ENCODE measurements around the gene ERBB3. TPM values are rescaled to one million over a fixed set of nuclear protein-coding genes. Genes with fewer than 3 reads are reported as not detected.

Gene ERBB3
- total and polyA plus RNA-seq, 2 donors: 1.4 to 4.3 TPM

DNA sequence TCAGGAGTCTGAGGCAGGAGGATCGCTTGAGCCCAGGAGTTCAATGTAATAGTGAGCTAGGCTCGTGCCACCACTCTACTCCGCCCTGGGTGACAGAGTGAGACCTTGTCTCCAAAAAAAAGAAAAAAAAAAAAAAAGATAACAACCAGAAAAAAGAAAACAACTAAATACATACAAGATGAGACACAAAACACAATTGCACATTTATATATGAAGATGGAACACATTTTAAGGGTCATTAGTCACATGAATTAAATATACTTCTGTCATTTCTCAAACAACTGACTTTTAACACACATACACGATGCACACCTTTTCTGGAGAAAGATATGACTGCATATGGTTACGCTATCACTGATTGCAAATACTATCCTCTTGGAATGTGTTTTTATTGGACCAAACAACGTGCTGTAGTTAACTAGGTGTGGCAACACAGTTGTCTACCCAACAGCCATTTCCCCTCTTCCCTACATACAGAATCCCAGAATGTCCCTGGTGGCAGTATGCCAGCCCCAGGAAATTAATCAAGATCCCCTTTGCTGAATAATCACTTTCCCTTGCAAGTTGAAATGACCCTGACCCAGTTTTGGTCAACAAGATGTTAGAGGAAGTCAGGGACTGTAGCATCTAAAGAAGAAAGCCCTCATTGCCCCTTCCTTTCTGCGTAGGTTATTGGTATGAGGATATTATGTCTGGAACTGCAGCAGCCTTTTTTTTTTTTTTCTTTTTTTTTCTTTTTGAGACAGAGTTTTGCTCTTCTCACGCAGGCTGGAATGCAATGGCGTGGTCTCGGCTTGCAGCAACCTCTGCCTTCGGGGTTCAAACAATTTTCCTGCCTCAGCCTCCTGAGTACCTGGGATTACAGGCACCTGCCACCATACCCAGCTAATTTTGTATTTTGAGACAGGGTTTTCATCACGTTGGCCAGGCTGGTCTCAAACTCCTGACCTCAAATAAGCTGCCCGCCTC lies 66.8 kb downstream of the ERBB3 start:
- 94% methylated on average over 13 of the region's 13 CpGs for WGBS
- no peaks in the 10 kb centered on the region for H3K27me3 ChIP-seq (ENCODE audit: control insufficient read depth in 2 of 2, insufficient read depth in 1 of 2, low read length in 1 of 2)
- H3K9me3 ChIP-seq (ENCODE audit: control insufficient read depth in 2 of 2, insufficient read depth in 1 of 2, low read length in 1 of 2): no peaks in the 10 kb centered on the region
- peaks cover 3 to 9% of the 10 kb centered on the region in 2 donors for H3K4me1 ChIP-seq (ENCODE audit: control insufficient read depth in 2 of 2, insufficient read depth in 2 of 2, low read length in 2 of 2)
- no peak overlapping the region for H3K27ac ChIP-seq (ENCODE audit: low read depth in 1 of 2, low read length in 1 of 2)
- DNase-seq (ENCODE audit: low read depth in 6 of 9, low spot score in 9 of 9): no peak
- peaks cover 35 to 36% of the 10 kb centered on the region in 2 donors for H3K36me3 ChIP-seq (ENCODE audit: control insufficient read depth in 2 of 2, insufficient read depth in 2 of 2, low read length in 1 of 2)
- H3K4me3 ChIP-seq (ENCODE audit: low read length in 2 of 2): no peak overlapping the region

DNA sequence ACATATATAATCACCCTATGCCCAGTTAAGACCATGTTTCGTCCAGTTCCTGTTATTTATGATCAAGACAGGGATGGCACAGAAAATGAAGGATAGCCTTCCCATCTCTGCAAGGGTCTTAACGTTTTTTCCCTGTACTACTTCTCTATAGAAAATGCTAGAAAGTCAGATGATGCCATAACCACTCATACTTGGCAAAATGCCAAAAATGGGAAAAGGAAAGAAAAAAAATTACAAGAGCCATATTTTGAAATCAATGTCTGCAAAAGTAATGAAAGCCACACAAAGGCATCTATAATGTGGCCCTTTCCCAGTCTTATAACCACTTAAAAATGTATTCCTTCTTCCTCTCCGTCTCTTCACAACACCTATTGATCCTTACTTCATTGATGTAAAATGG lies 70.6 kb downstream of the ERBB3 start:
- H3K36me3 ChIP-seq (ENCODE audit: control insufficient read depth in 2 of 2, insufficient read depth in 2 of 2, low read length in 1 of 2): peaks cover 2 to 9% of the 10 kb centered on the region in 2 donors
- no peaks in the 10 kb centered on the region for H3K9me3 ChIP-seq (ENCODE audit: control insufficient read depth in 2 of 2, insufficient read depth in 1 of 2, low read length in 1 of 2)
- no peak overlapping the region for H3K27ac ChIP-seq (ENCODE audit: low read depth in 1 of 2, low read length in 1 of 2)
- 68% methylated on average over 3 of the region's 3 CpGs for WGBS
- H3K4me1 ChIP-seq (ENCODE audit: control insufficient read depth in 2 of 2, insufficient read depth in 2 of 2, low read length in 2 of 2): peaks cover 14 to 34% of the 10 kb centered on the region in 2 donors
- peak in 1 of 9 donors; percentile 19 for DNase-seq (ENCODE audit: low read depth in 6 of 9, low spot score in 9 of 9)
- no peak overlapping the region for H3K4me3 ChIP-seq (ENCODE audit: low read length in 2 of 2)
- no peaks in the 10 kb centered on the region for H3K27me3 ChIP-seq (ENCODE audit: control insufficient read depth in 2 of 2, insufficient read depth in 1 of 2, low read length in 1 of 2)

DNA sequence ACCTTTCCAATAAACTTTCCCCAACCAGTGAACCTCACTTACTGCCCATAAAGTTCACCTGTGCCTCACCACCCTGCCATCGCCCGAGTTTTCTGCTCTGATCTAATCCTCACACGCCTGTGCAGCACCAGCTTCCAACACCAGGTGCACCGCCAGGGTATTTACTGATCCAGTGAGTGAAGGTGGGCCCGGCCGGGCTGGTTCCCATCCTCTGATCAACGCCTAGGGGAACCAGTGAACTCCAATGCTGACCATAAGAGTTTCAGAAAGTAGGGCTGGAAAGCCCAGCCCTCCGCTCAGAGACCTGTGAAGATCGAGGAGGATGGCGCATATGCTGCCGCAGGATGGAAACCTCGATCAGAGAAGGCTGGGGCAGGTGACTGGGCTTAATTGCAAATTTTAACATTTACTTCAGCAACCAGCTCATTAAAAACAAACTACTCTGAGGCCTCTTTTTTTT lies 71.7 kb downstream of the ERBB3 start:
- Histone ChIP-seq H3K27me3 (ENCODE audit: control insufficient read depth in 2 of 2, insufficient read depth in 1 of 2, low read length in 1 of 2) (no peaks in the 10 kb centered on the region), H3K9me3 (ENCODE audit: control insufficient read depth in 2 of 2, insufficient read depth in 1 of 2, low read length in 1 of 2) (no peaks in the 10 kb centered on the region), H3K4me3 (ENCODE audit: low read length in 2 of 2) (peak overlapping the region; percentile 68 to 87), H3K36me3 (ENCODE audit: control insufficient read depth in 2 of 2, insufficient read depth in 2 of 2, low read length in 1 of 2) (peaks cover 3 to 10% of the 10 kb centered on the region in 2 donors), H3K4me1 (ENCODE audit: control insufficient read depth in 2 of 2, insufficient read depth in 2 of 2, low read length in 2 of 2) (peaks cover 14 to 34% of the 10 kb centered on the region in 2 donors), H3K27ac (ENCODE audit: low read depth in 1 of 2, low read length in 1 of 2) (peak overlapping the region; percentile 96 to 99)
- 3% methylated on average over 12 of the region's 12 CpGs for WGBS
- peak in 5 of 9 donors; percentile 59 to 87 (median 70) for DNase-seq (ENCODE audit: low read depth in 6 of 9, low spot score in 9 of 9)

DNA sequence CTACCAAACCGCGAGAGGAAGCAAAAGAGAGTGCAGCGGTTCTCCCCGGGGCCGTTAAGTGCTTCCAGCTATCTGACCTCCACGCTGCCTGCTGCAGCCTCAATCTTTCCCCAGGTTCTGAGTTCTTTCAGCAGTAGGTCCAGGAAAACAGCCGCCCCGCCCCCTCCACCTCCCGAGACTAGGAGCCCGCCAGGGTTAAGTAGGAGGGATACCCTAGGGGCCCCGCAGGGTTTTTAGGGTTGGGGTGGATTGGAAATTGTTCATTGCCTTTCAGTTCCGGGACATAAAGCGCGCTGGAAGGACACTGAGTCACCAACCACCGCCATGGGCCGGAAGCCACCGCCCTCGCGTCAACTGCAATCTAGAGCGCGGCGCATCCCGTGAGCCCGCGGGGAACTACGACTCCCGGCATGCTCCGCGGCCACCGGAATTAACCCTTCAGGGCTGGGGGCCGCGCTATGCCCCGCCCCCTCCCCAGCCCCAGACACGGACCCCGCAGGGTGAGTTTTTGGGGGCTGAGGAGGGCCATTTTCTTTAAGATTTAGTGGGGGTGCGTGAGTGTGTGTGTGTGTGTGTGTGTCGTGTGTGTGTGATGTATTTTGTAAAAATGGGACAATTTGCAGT lies 72.3 kb downstream of the ERBB3 start, which contains the start of gene MYL6B:
MYL6B (plus strand) TSS at position 456 of the 624 bp plus-strand sequence. CDS start 1,332 bp downstream, outside the sequence.
- Histone ChIP-seq H3K4me1 (ENCODE audit: control insufficient read depth in 2 of 2, insufficient read depth in 2 of 2, low read length in 2 of 2) (peaks cover 17 to 39% of the 10 kb centered on the region in 2 donors), H3K9me3 (ENCODE audit: control insufficient read depth in 2 of 2, insufficient read depth in 1 of 2, low read length in 1 of 2) (no peaks in the 10 kb centered on the region), H3K36me3 (ENCODE audit: control insufficient read depth in 2 of 2, insufficient read depth in 2 of 2, low read length in 1 of 2) (peaks cover 3 to 10% of the 10 kb centered on the region in 2 donors), H3K27me3 (ENCODE audit: control insufficient read depth in 2 of 2, insufficient read depth in 1 of 2, low read length in 1 of 2) (no peaks in the 10 kb centered on the region), H3K27ac (ENCODE audit: low read depth in 1 of 2, low read length in 1 of 2) (peak within 1 kb of the TSS; percentile 96 to 99), H3K4me3 (ENCODE audit: low read length in 2 of 2) (peak within 1 kb of the TSS; percentile 68 to 87)
- WGBS: under 1% methylated on average over 37 of the region's 37 CpGs
- DNase-seq (ENCODE audit: low read depth in 6 of 9, low spot score in 9 of 9): peak; percentile 84 to 97 (median 89)

Other genes with a start within 250 kb of the ERBB3 start
- gene MMP19, start 237.2 kb upstream of the ERBB3 start, total RNA-seq: 4.5 TPM
- 19.9 TPM for gene MMP19, start 237.2 kb upstream of the ERBB3 start, polyA plus RNA-seq
- 39.0 TPM for gene PYM1, start 152.3 kb upstream of the ERBB3 start, total RNA-seq
- gene PYM1, start 152.3 kb upstream of the ERBB3 start, polyA plus RNA-seq: 57.9 TPM
- gene DGKA, start 149.0 kb upstream of the ERBB3 start, total RNA-seq: 326 TPM
- 381 TPM for gene DGKA, start 149.0 kb upstream of the ERBB3 start, polyA plus RNA-seq
- gene PMEL, start 114.1 kb upstream of the ERBB3 start, total RNA-seq: 0.28 TPM
- 0.94 TPM for gene PMEL, start 114.1 kb upstream of the ERBB3 start, polyA plus RNA-seq
- 67.2 TPM for gene CDK2, start 113.3 kb upstream of the ERBB3 start, total RNA-seq
- 22.3 TPM for gene CDK2, start 113.3 kb upstream of the ERBB3 start, polyA plus RNA-seq
- 39.7 TPM for gene RAB5B, start 106.1 kb upstream of the ERBB3 start, total RNA-seq
- 63.1 TPM for gene RAB5B, start 106.1 kb upstream of the ERBB3 start, polyA plus RNA-seq
- gene SUOX, start 82.9 kb upstream of the ERBB3 start, total RNA-seq: 9.4 TPM
- gene SUOX, start 82.9 kb upstream of the ERBB3 start, polyA plus RNA-seq: 11.6 TPM
- gene IKZF4, start 59.1 kb upstream of the ERBB3 start, total RNA-seq: 1.7 TPM
- gene IKZF4, start 59.1 kb upstream of the ERBB3 start, polyA plus RNA-seq: 2.7 TPM
- gene RPS26, start 38.2 kb upstream of the ERBB3 start, total RNA-seq: 386 TPM
- gene RPS26, start 38.2 kb upstream of the ERBB3 start, polyA plus RNA-seq: 2,654 TPM
- gene PA2G4, start 24.4 kb downstream of the ERBB3 start, total RNA-seq: 170 TPM
- gene PA2G4, start 24.4 kb downstream of the ERBB3 start, polyA plus RNA-seq: 67.9 TPM
- 9,819 TPM for gene RPL41, start 36.5 kb downstream of the ERBB3 start, total RNA-seq
- 5,569 TPM for gene RPL41, start 36.5 kb downstream of the ERBB3 start, polyA plus RNA-seq
- gene ZC3H10, start 38.1 kb downstream of the ERBB3 start, total RNA-seq: 4.3 TPM
- gene ZC3H10, start 38.1 kb downstream of the ERBB3 start, polyA plus RNA-seq: 3.1 TPM
- 63.4 TPM for gene ESYT1, start 48.1 kb downstream of the ERBB3 start, total RNA-seq
- 39.2 TPM for gene ESYT1, start 48.1 kb downstream of the ERBB3 start, polyA plus RNA-seq
- 101 TPM for gene MYL6B, start 72.4 kb downstream of the ERBB3 start, total RNA-seq
- gene MYL6B, start 72.4 kb downstream of the ERBB3 start, polyA plus RNA-seq: 60.9 TPM
- gene MYL6, start 78.2 kb downstream of the ERBB3 start, total RNA-seq: 2,051 TPM
- gene MYL6, start 78.2 kb downstream of the ERBB3 start, polyA plus RNA-seq: 2,137 TPM
- gene SMARCC2, start 109.3 kb downstream of the ERBB3 start, total RNA-seq: 20.3 TPM
- 25.9 TPM for gene SMARCC2, start 109.3 kb downstream of the ERBB3 start, polyA plus RNA-seq
- 26.8 TPM for gene RNF41, start 141.8 kb downstream of the ERBB3 start, total RNA-seq
- gene RNF41, start 141.8 kb downstream of the ERBB3 start, polyA plus RNA-seq: 18.3 TPM
- gene NABP2, start 144.2 kb downstream of the ERBB3 start, total RNA-seq: 21.6 TPM
- gene NABP2, start 144.2 kb downstream of the ERBB3 start, polyA plus RNA-seq: 16.0 TPM
- 0.24 TPM for gene SLC39A5, start 149.9 kb downstream of the ERBB3 start, total RNA-seq
- gene SLC39A5, start 149.9 kb downstream of the ERBB3 start, polyA plus RNA-seq: 0.30 TPM
- gene ANKRD52, start 178.2 kb downstream of the ERBB3 start, total RNA-seq: 2.9 TPM
- 7.9 TPM for gene ANKRD52, start 178.2 kb downstream of the ERBB3 start, polyA plus RNA-seq
- gene COQ10A, start 186.8 kb downstream of the ERBB3 start, total RNA-seq: 9.4 TPM
- 24.9 TPM for gene COQ10A, start 186.8 kb downstream of the ERBB3 start, polyA plus RNA-seq
- 46.3 TPM for gene CS, start 220.2 kb downstream of the ERBB3 start, total RNA-seq
- 53.6 TPM for gene CS, start 220.2 kb downstream of the ERBB3 start, polyA plus RNA-seq
- gene CNPY2, start 235.8 kb downstream of the ERBB3 start, total RNA-seq: 92.4 TPM
- gene CNPY2, start 235.8 kb downstream of the ERBB3 start, polyA plus RNA-seq: 83.1 TPM

Data from thymus (tissue), 11 donors.